ENCODE results near the gene ERC2.

Gene ERC2

DNA sequence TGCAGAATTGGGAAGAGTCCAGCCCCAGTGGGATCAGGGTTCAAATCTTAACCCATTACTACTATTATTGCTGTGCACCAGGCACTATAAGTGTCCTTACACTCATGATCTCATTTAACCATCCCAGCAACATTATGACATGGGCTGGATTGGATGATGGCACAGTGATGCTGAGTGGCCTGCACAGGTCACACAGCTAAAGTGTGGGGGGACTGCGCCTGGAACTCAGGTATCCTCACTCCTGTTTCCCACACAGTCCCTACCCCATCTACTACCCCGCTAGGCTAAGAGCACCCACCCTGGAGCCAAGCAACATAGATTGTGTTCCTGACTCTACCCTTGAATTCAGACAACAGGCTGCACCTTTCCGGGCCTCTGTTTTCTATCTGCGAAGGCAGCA is 997.2 kb downstream of the ERC2 start:
- peak; percentile 7 for DNase-seq (ENCODE audit: low spot score)

DNA sequence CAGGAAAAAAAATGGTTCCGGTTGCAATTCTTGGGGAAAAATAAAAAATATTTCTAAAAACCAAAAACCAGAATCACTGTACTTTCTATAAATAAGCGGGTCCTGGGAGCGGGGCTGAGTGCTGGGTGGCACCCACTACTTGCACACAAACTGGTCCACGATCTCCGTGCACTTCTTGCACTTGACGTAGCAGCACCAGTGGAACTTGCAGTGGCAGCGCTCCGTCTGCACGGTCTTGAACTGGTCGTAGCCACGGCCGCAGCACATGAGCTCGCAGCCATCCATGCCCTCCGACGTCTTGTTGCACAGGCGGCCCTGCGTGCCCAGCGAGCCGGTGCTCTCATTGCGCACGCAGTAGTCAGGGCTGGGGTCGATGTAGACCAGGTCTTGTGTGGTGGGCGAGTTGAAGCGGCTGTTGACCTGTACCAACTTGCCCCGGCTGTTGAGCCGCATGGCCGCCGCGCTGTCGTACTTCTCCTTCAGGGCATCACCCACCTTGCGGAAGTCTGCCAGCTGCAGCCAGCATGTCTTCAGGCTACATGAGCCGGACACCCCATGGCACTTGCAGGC is 998.2 kb downstream of the ERC2 start:
- peak; percentile 43 for DNase-seq (ENCODE audit: low spot score)

DNA sequence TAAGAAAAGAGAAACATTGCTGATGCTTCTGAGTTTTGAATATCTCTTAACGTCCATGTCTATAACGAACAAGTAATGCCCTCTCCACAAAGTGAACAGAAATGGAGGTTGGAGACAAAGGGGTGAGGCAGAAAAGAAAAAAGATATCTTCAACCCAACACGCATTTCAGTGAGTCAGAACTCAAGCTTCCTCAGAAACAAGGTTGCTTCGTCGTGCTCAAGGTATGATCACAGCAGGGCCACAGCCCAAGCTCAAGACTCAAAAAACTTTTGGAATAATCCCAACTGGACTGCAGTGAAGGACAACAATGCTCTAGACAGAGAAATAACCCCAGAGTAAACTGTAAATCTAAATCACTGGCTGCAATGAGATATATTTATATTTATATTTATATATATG is 1000.0 kb downstream of the ERC2 start:
- peak; percentile 10 for DNase-seq (ENCODE audit: low spot score)

DNA sequence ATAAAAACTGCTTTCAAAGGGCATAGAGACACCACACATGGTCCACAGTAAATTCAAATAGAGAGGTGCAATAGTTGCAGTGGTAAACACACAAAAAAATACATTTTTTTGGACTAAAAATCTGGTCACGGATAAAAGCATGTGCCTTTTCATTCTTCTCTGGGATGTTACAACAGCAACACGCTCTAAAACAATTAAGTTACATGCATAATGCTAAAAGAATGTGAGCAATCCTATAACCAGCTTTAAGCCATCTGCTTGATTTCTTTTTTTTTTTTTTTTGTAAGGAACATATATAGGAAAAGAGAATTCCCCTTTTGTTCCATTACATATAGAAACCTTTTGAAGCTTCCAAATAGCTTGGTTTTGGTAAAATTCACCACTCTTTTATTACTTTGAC is 1001.2 kb downstream of the ERC2 start:
- no peak for DNase-seq (ENCODE audit: low spot score)

DNA sequence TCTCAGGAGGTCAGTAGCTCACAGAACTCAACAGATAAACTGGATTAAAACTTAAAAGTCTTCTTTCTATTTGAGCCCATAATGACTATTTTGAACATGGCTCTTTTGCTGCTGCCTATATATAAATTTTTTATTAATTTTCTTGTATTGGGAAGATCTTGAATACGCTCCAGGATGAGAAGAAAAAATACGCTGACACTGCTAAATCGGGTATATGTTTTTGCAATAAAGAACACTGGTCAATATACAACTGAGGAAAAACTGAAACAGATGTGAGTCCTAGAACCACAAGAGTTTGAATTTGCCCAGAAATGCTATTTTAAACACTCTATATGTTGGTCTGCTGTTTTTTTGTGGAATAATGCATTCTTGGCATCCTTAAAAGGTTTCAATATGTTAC is 1001.7 kb downstream of the ERC2 start:
- no peak for DNase-seq (ENCODE audit: low spot score)

DNA sequence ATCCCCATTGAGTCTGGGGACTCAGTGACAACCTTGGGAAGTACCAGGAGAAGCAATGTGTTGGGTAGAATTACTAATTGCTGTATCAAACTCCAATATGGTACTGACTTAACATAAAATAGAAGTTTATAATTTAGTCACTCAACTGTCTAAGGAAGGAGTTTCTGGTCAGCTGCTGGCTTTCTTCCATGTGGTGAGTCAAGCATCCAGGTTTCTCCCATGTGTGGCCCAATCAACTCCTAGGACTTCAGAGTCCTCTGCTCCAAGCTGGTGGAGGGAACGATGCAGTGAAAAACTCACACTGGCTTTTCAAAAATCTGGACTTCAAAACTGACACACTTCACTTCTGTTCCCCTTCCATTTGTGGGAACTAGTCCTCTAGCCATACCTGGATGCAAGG is 1006.4 kb downstream of the ERC2 start:
- no peak for DNase-seq (ENCODE audit: low spot score)

DNA sequence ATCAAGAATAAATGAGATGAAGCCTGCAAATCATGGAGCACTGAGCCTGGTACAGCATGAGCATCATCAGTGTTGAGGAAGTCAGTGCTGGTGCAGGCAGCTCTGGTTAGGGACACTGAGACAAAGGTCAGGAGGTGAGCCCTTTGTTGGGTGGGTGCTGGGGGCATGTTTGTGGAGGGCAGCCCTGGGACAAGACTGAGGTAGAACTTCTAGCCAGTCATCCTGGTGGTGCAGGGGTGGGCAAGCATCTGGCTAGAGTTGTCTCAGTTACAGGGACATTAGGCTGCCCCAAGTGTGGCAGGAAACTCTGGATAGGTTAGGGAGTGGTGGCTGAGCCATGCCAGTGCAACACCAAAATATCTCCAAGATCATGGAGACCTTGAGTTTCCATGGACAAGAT is 1008.4 kb downstream of the ERC2 start:
- peak; percentile 25 for DNase-seq (ENCODE audit: low spot score)

Data from ecto neural progenitor cell (in vitro differentiated cells).